A549 treated with RU486 at 1 μM for 4 hours (cell line): ENCODE measurements around the gene TUBB4B. TPM values are rescaled to one million over a fixed set of nuclear protein-coding genes. Genes with fewer than 3 reads are reported as not detected.

Experiments used
- total RNA-seq: library from RNA; stranded (reverse); fragments of 200-300 nt; extraction: Qiagen RNA extraction; gene quantifications from 5 replicates; pipeline ENCODE4 v1.2.3, GENCODE V29; 2022; ENCODE audit warnings: low read depth

Gene TUBB4B
- total RNA-seq, result 579 to 790 TPM (median 733 TPM) in 5 replicates

GRCh38 chr9:137240841-137241489, at the start of gene TUBB4B:
TSS of gene TUBB4B (plus strand) at chr9:137241287. CDS start at chr9:137241361, 74 bp downstream.

GRCh38 chr9:137200311-137201204, 40.5 kb upstream of the TUBB4B start, which contains the start of gene TPRN:
TSS of gene TPRN (minus strand) at chr9:137200741. CDS start at chr9:137200711, 30 bp downstream.

GRCh38 chr9:137205126-137206069, 35.7 kb upstream of the TUBB4B start, which contains the start of the genes NDOR1 and TMEM203:
TSS of gene NDOR1 (plus strand) at chr9:137205700. CDS start at chr9:137205778, 78 bp downstream.
TSS of gene TMEM203 (minus strand) at chr9:137205648. CDS start at chr9:137205414, 234 bp downstream.

GRCh38 chr9:137222190-137223077, 18.7 kb upstream of the TUBB4B start, which contains the start of gene RNF208:
TSS of gene RNF208 (minus strand) at chr9:137222240. CDS start at chr9:137221212, 1,028 bp downstream.

DNA sequence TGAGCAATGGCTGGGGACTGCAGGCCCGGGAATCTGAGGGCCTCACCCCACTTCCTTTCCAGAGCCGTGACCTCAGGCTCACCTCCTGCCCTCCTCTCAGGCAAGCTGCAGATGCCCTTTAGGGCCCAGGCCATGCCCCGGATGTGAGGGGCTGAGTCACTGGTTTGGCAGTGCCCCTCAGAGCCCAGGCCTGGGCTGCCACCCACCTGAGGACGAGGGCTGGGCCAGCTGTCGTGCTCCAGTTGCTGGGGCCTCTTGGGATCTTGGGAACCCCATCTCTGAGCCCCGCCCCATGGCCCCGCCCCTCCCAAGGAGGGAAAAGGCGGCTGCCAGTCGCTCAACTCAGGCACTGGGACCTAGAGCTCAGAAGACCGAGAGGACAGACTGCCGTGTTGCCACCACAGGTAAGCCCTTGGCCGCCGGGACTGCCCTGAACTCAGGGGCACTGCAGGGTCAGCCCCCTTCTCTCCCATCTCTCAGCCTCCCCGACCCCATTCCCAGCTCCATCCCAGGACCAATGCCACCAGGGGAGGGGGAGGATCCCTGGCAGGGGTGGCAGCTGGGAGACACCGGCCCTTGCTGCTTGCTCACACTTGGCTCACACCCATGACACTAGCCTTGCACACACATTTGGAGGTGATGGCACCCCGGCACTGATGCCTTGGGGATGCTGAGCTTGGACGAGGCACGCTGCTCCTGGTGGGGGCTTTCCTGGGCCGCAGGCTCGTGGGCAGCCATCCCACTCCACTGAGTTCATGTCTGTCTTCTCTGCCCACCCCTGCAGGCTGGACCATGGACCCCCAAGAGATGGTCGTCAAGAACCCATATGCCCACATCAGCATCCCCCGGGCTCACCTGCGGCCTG, 16.0 kb upstream of the TUBB4B start, which contains the start of gene CYSRT1:
Gene CYSRT1 (plus strand): TSS at position 345 of the 865 bp plus-strand sequence. CDS start 448 bp downstream, at position 793.

DNA sequence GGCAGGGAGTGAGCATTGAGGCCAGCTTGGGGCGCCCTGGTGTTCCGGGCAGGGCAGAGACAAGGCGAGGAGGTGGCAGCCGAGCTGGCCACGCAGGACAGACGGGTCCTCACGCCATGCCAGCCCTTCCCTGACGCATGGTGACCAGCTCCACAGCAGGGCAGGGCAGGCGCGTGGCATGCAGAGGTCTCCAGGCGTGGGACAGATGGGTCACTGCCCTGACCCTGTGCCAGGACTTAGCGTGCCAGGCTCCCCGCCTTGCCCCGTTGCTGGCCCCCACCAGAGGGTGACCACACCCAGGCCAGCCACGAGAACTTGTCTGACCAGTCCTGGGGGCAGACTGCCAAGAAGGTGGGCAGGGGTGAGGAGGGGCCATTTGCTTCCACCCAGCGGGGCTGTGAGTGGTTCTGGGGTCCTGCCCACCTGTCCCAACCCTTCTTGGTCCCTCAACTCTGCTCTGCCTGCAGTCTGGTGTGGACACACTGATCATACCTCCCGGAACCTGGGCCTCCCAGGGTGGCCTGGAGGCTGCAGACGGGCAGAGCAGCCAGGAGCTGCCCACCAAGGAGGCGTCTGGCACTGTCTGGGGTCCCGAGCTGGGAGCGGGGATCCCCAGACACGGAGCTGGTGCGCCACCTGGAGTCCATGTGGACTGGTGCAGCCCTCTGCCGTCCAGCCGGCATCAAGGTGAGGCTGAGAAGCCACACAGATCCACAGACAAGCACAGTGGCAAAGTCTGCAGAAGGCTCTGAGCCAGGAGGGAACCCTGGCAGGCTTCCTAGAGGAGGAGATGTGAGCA, 13.8 kb upstream of the TUBB4B start, which contains the start of gene RNF224:
Gene RNF224 (plus strand): TSS at position 449 of the 799 bp plus-strand sequence. CDS start 834 bp downstream, outside the sequence.

DNA sequence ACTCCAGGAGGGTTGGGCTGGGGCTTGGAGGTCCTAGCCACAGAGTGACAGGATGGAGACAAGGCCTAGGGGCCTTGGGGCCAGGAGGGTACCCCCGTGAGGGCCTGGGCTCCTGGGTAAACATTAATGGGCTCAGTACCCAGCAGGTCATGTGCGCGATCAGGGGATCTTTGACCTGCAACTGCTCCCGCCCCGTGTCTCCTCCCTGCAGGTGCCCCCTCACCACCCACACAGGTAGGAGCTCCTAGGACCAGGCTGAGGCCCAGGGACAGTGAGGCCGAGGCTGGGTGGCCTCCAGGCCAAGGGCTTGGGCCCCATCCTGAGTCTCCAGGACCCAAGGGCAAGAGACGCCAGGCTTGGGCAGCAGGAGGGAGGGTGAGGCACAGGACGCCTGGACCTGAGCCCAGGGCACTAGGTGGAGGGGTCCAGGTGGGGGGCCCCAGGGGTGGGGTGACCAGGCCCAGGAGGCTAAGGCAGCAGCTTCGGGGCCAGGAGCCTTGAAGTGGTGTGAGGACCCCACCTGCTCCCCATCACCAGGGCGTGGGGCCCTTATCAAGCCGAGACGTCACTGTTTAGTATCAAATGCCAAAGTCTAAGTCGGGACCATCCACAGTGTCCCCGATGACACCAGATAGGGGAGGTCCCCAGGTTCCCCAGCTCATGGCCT, 10.2 kb upstream of the TUBB4B start, which contains the start of gene SLC34A3:
Gene SLC34A3 (plus strand): TSS at position 197 of the 667 bp plus-strand sequence. CDS start 802 bp downstream, outside the sequence.

DNA sequence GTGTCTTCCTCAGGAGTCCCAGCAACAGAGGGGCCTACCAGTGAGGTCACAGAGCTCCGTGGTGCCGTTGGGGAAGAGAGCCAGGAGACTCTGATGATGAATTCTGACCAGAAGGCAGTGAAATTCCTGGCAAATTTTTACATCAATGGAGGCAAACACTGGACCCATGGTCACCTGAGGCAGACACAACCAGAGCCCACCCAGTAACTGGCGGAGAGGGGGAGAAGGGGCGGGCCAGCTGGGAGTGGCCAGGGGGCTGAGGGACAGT, 10.0 kb downstream of the TUBB4B start, which contains the start of gene STPG3:
Gene STPG3 (plus strand): TSS at position 93 of the 268 bp plus-strand sequence. CDS start 1 bp downstream, at position 94.

DNA sequence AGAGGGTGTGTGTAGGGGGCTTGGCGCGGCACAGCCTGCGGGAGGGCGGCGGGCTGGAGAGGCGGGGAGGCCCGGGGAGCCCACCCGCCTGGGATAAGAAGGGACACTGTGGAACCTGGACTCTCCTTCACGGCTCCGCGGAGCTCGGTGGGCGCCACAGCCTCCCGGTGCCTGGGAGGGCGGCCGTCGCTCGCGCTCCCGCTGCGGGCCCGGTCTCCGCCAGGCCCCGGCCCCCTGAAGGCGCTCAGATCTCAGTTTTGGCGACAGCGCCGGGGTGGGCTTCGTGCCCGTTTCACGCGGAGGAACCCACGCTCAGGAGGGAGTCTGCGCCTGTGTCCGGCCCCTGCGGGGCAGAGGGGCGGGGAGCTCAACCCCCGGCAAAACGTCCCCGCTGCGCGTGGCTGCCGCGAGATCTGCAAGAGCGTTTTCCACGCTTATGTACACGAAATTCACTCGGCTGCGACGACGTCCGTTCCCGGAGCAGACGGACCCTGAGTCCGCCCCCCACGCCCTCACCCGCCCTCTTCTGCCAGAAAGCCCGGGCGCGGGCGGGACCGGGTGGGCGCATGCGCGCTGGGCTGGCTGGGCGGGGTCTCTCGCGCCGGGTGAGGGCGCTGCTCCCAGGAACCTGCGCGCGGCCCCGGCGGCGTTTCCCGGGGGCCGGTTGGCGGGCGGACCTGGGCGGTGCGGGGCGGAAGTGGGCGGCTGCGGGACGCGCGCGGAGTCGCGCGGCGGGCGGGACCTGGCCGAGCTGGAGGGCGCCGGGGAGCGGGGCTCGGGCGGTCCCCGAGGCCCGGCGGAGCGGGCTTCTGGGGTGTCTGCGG, 13.7 kb downstream of the TUBB4B start, which contains the start of gene NELFB:
Gene NELFB (plus strand): TSS at position 704 of the 824 bp plus-strand sequence.

DNA sequence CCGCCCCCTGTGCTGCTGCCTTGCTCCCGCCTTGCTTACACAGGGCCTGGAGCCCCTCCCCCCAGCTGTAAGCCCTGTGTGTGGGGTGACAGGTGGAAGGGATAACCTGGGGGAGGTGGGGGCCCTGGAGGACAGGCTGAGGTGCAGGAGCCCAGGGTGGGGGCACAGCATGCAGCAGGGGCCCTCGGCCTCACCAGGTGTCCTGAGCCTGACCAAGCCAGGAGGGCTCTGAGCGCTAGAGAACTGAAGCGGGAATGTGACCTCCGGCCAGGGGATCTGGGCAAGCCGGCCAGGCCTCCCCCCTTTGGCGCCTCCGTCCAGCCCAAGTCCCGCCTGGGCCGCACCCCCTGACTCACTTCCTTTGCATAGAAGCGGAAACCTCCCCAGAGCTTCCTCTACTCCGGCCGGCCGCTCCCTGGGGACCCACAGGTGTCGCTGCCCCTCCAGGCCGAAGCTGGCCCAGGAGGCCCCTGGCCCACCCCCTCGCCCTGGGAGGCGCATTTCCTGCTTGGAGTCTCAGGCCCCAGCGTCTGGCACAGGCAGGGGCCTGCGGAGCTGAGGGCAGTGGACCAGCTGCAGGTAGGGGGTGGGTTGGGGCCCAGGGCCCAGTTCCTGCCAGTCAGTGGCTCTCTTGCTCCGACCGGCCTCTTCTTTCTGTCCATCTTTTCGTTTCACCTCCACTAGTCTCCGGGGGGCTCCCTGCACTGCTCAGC, 36.4 kb downstream of the TUBB4B start, which contains the start of gene TOR4A:
Gene TOR4A (plus strand): TSS at position 398 of the 713 bp plus-strand sequence. CDS start 964 bp downstream, outside the sequence.

Other genes starting within 250 kb of the TUBB4B start
- gene PAXX, start 248.9 kb upstream of the TUBB4B start, total RNA-seq, result 42.1 to 79.2 TPM (median 76.4 TPM) in 5 replicates
- 2.0 to 3.7 TPM (median 3.4 TPM) in 5 replicates for gene CLIC3, start 244.7 kb upstream of the TUBB4B start, total RNA-seq
- gene ABCA2, start 213.1 kb upstream of the TUBB4B start, total RNA-seq, result 18.6 to 29.0 TPM (median 26.5 TPM) in 5 replicates
- 0.07 to 0.09 TPM (median 0.08 TPM) in 3 of 5 replicates, not detected in the others for gene FUT7, start 209.2 kb upstream of the TUBB4B start, total RNA-seq
- 37.1 to 85.1 TPM (median 73.1 TPM) in 5 replicates for gene NPDC1, start 195.1 kb upstream of the TUBB4B start, total RNA-seq
- 0.31 to 1.1 TPM (median 0.91 TPM) in 5 replicates for gene ENTPD2, start 187.2 kb upstream of the TUBB4B start, total RNA-seq
- gene SAPCD2, start 170.7 kb upstream of the TUBB4B start, total RNA-seq, result 14.0 to 28.0 TPM (median 25.8 TPM) in 5 replicates
- gene UAP1L1, start 163.8 kb upstream of the TUBB4B start, total RNA-seq, result 9.3 to 14.6 TPM (median 11.2 TPM) in 5 replicates
- gene MAN1B1, start 154.3 kb upstream of the TUBB4B start, total RNA-seq, result 42.0 to 52.8 TPM (median 50.3 TPM) in 5 replicates
- gene DPP7, start 126.6 kb upstream of the TUBB4B start, total RNA-seq, result 71.8 to 128 TPM (median 111 TPM) in 5 replicates
- 0.26 to 0.78 TPM (median 0.52 TPM) in 5 replicates for gene GRIN1, start 102.1 kb upstream of the TUBB4B start, total RNA-seq
- 0.50 to 1.9 TPM (median 1.9 TPM) in 5 replicates for gene LRRC26, start 71.2 kb upstream of the TUBB4B start, total RNA-seq
- gene TMEM210, start 69.2 kb upstream of the TUBB4B start, total RNA-seq, result not detected in 5 replicates
- gene ANAPC2, start 52.7 kb upstream of the TUBB4B start, total RNA-seq, result 21.7 to 38.1 TPM (median 33.0 TPM) in 5 replicates
- gene SSNA1, start 52.6 kb upstream of the TUBB4B start, total RNA-seq, result 103 to 153 TPM (median 139 TPM) in 5 replicates
- 5.1 to 10.4 TPM (median 8.8 TPM) in 5 replicates for gene TPRN, start 40.5 kb upstream of the TUBB4B start, total RNA-seq
- gene TMEM203, start 35.6 kb upstream of the TUBB4B start, total RNA-seq, result 33.4 to 46.5 TPM (median 43.2 TPM) in 5 replicates
- gene NDOR1, start 35.6 kb upstream of the TUBB4B start, total RNA-seq, result 10.9 to 18.5 TPM (median 16.3 TPM) in 5 replicates
- gene RNF208, start 19.0 kb upstream of the TUBB4B start, total RNA-seq, result 1.1 to 2.2 TPM (median 2.0 TPM) in 5 replicates
- gene CYSRT1, start 16.1 kb upstream of the TUBB4B start, total RNA-seq, result 2.7 to 4.3 TPM (median 4.1 TPM) in 5 replicates
- 0.16 to 0.23 TPM (median 0.23 TPM) in 3 of 5 replicates, not detected in the others for gene RNF224, start 13.8 kb upstream of the TUBB4B start, total RNA-seq
- 0.07 to 0.08 TPM (median 0.07 TPM) in 3 of 5 replicates, not detected in the others for gene SLC34A3, start 10.4 kb upstream of the TUBB4B start, total RNA-seq
- gene STPG3, start 10.0 kb downstream of the TUBB4B start, total RNA-seq, result not detected in 5 replicates
- 41.2 to 58.1 TPM (median 53.4 TPM) in 5 replicates for gene NELFB, start 14.0 kb downstream of the TUBB4B start, total RNA-seq
- 18.6 to 30.7 TPM (median 27.4 TPM) in 5 replicates for gene TOR4A, start 36.4 kb downstream of the TUBB4B start, total RNA-seq
- gene NRARP, start 61.0 kb downstream of the TUBB4B start, total RNA-seq, result 3.9 to 9.5 TPM (median 7.7 TPM) in 5 replicates
- gene EXD3, start 181.9 kb downstream of the TUBB4B start, total RNA-seq, result 4.0 to 7.3 TPM (median 5.5 TPM) in 5 replicates
- 1.1 to 2.4 TPM (median 1.7 TPM) in 5 replicates for gene NOXA1, start 182.1 kb downstream of the TUBB4B start, total RNA-seq
- gene ENTPD8, start 200.1 kb downstream of the TUBB4B start, total RNA-seq, result 0.15 to 0.31 TPM (median 0.20 TPM) in 5 replicates
- 29.6 to 45.5 TPM (median 40.6 TPM) in 5 replicates for gene NSMF, start 218.0 kb downstream of the TUBB4B start, total RNA-seq